ENCODE results near the gene DSCAM.

The DSCAM gene

DNA sequence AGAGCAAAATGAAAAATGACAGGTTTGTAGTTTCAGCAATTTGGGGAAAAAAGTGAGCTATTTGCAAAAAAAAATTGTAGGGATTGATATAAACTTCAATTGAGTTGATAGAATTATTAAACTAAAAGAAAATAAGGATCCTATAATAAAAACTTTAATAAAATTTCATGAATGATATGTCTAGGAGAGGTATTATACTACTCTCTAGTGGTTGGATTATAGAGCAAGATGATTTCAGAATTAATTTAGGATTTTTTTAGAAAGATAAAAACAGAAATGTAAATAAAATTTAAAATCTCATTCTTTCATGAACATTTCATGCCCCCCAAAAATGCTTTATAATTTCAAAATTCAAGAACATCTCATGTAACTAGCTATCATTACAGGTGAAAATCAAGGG, 430.4 kb downstream of the DSCAM start:
- TF ChIP-seq SIN3A (IDR thresholded peaks at IDR 0.05; ENCODE audit: borderline replicate concordance, insufficient read depth, low read length) (no peak), POLR2AphosphoS5 (IDR thresholded peaks at IDR 0.05; ENCODE audit: low read depth, low read length) (no peak), TAF1 (IDR thresholded peaks at IDR 0.05; ENCODE audit: borderline replicate concordance, insufficient read depth, low read length) (no peak), FOXP2 (optimal IDR thresholded peaks at IDR 0.05; ENCODE audit: borderline replicate concordance, extremely low read depth, extremely low read length, insufficient read depth) (no peak)
- TF ChIP-seq, protein P1, sequence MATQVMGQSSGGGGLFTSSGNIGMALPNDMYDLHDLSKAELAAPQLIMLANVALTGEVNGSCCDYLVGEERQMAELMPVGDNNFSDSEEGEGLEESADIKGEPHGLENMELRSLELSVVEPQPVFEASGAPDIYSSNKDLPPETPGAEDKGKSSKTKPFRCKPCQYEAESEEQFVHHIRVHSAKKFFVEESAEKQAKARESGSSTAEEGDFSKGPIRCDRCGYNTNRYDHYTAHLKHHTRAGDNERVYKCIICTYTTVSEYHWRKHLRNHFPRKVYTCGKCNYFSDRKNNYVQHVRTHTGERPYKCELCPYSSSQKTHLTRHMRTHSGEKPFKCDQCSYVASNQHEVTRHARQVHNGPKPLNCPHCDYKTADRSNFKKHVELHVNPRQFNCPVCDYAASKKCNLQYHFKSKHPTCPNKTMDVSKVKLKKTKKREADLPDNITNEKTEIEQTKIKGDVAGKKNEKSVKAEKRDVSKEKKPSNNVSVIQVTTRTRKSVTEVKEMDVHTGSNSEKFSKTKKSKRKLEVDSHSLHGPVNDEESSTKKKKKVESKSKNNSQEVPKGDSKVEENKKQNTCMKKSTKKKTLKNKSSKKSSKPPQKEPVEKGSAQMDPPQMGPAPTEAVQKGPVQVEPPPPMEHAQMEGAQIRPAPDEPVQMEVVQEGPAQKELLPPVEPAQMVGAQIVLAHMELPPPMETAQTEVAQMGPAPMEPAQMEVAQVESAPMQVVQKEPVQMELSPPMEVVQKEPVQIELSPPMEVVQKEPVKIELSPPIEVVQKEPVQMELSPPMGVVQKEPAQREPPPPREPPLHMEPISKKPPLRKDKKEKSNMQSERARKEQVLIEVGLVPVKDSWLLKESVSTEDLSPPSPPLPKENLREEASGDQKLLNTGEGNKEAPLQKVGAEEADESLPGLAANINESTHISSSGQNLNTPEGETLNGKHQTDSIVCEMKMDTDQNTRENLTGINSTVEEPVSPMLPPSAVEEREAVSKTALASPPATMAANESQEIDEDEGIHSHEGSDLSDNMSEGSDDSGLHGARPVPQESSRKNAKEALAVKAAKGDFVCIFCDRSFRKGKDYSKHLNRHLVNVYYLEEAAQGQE (IDR thresholded peaks at IDR 0.05; ENCODE audit: insufficient read depth in 1 of 2, low read depth in 2 of 2, low read length in 2 of 2) = no peak

DNA sequence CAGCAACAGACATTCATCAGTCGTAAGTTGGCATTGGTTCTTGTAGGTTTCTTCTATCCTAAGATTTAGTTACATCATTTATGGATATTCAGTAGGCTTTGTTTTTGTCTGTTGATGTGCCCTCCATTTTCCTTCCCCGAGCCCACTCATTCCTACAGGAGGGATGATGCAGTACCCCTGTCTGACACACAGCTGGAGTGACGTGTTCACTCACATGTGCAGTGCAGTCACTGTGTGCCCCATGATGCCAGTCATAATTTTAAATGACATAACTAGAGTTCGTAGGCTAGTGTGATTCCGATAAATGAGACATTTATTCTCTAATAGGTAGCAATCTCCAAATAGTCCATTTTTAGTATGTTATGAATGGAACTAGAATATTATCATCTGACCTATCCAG, 438.4 kb downstream of the DSCAM start:
- TF ChIP-seq POLR2AphosphoS5 (IDR thresholded peaks at IDR 0.05; ENCODE audit: low read depth, low read length) (no peak), FOXP2 (optimal IDR thresholded peaks at IDR 0.05; ENCODE audit: borderline replicate concordance, extremely low read depth, extremely low read length, insufficient read depth) (no peak), SIN3A (IDR thresholded peaks at IDR 0.05; ENCODE audit: borderline replicate concordance, insufficient read depth, low read length) (no peak), TAF1 (IDR thresholded peaks at IDR 0.05; ENCODE audit: borderline replicate concordance, insufficient read depth, low read length) (no peak)
- TF ChIP-seq, protein P1 (IDR thresholded peaks at IDR 0.05; ENCODE audit: insufficient read depth in 1 of 2, low read depth in 2 of 2, low read length in 2 of 2) = no peak

DNA sequence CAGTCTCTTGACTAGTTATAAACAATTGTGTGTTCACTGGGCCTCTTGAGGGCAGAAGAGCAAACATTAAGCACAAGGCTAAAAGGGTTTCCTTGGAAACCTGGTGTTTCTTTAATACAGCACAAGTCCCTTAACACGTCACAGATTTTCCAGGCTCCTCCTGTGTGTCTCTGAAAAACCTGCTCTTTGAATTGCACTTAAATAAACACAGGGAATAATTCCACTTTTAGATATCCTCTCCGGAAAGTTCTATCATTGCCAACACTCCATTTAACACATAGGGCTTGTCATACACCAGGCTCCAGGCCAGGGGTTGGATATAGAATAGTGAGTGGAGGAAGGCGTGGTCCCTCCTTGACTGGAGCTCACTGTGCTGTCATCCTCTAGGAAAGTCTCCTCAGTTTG, 442.6 kb downstream of the DSCAM start:
- TF ChIP-seq FOXP2 (optimal IDR thresholded peaks at IDR 0.05; ENCODE audit: borderline replicate concordance, extremely low read depth, extremely low read length, insufficient read depth) (no peak), TAF1 (IDR thresholded peaks at IDR 0.05; ENCODE audit: borderline replicate concordance, insufficient read depth, low read length) (no peak), POLR2AphosphoS5 (IDR thresholded peaks at IDR 0.05; ENCODE audit: low read depth, low read length) (no peak), SIN3A (IDR thresholded peaks at IDR 0.05; ENCODE audit: borderline replicate concordance, insufficient read depth, low read length) (no peak)
- TF ChIP-seq, protein P1 (IDR thresholded peaks at IDR 0.05; ENCODE audit: insufficient read depth in 1 of 2, low read depth in 2 of 2, low read length in 2 of 2) = no peak

DNA sequence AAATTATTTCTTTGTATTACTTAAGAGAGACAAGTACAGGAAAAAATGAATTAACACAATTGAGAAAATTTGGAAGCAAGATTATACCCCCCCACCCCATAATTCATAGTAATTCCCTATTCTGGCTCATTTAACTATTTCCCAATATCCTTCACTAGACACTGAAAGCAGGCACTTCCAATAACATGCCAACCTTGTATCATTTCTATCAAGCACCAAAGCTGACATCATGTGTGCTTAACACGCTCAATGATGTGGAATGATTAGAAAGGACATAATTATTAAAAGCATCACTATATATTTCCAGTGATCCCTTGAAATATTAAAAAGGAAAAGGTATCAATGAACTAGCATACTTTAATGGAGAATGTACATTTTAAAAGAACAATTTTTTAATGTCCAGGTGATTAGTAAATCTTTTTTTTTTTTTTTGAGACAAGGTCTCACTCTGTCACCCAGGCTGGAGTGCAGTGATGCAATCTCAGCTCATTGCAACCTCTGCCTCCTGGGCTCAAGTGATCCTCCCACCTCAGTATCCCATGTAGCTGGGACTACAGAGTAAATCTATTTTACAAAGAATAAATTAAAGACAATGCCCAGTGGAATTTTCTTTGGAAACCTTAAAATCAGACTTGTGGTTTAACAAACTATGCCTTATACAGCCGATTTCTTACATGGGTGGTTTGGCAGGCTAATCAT, 443.9 kb downstream of the DSCAM start:
- no peak for TF ChIP-seq POLR2AphosphoS5 (IDR thresholded peaks at IDR 0.05; ENCODE audit: low read depth, low read length)
- no peak for TF ChIP-seq SIN3A (IDR thresholded peaks at IDR 0.05; ENCODE audit: borderline replicate concordance, insufficient read depth, low read length)
- TF ChIP-seq TAF1 (IDR thresholded peaks at IDR 0.05; ENCODE audit: borderline replicate concordance, insufficient read depth, low read length) = no peak
- TF ChIP-seq, protein P1 (IDR thresholded peaks at IDR 0.05; ENCODE audit: insufficient read depth in 1 of 2, low read depth in 2 of 2, low read length in 2 of 2) = no peak
- no peak for TF ChIP-seq FOXP2 (optimal IDR thresholded peaks at IDR 0.05; ENCODE audit: borderline replicate concordance, extremely low read depth, extremely low read length, insufficient read depth)

All from PFSK-1 (cell line).